Hepatocyte (in vitro differentiated cells): ENCODE results near the gene C6orf132. TPM values are rescaled to one million over a fixed set of nuclear protein-coding genes. Genes with fewer than 3 reads are reported as not detected.

Experiments used
- DNase-seq: peaks from one replicate; pipeline ENCODE4 v3.0.0-alpha.2; 2016; ENCODE audit warnings: low spot score
- H2AFZ ChIP-seq: fragments of 200-600 bp; sonication (generic); 2 replicates; pipeline ENCODE4 v1.6.0; 2016; ENCODE audit warnings: antibody characterized with exemption, mild to moderate bottlenecking
- H3K27ac ChIP-seq: fragments of 200-600 bp; sonication (generic); 2 replicates; pipeline ENCODE4 v1.5.1; 2016; ENCODE audit warnings: mild to moderate bottlenecking
- H3K27me3 ChIP-seq: fragments of 200-600 bp; sonication (generic); 2 replicates; pipeline ENCODE4 v1.6.1; 2016
- H3K36me3 ChIP-seq: fragments of 200-600 bp; sonication (generic); replicated peaks from 2 replicates; pipeline ENCODE4 v1.5.1; 2016; ENCODE audit warnings: low read depth; ENCODE audit not compliant: insufficient read depth
- H3K4me1 ChIP-seq: fragments of 200-600 bp; sonication (generic); 2 replicates; pipeline ENCODE4 v1.5.1; 2016; ENCODE audit warnings: mild to moderate bottlenecking, moderate library complexity; ENCODE audit not compliant: insufficient read depth
- H3K4me2 ChIP-seq: fragments of 200-600 bp; sonication (generic); 2 replicates; pipeline ENCODE4 v1.6.0; 2016
- H3K4me3 ChIP-seq: fragments of 200-600 bp; sonication (generic); 2 replicates; pipeline ENCODE4 v1.5.1; 2016; ENCODE audit warnings: mild to moderate bottlenecking
- H3K79me2 ChIP-seq: fragments of 200-600 bp; sonication (generic); 2 replicates; pipeline ENCODE4 v1.6.0; 2017; ENCODE audit warnings: mild to moderate bottlenecking
- H3K9me2 ChIP-seq: fragments of 200-600 bp; sonication (generic); replicated peaks from 2 replicates; pipeline ENCODE4 v1.6.0; 2017; ENCODE audit warnings: mild to moderate bottlenecking; ENCODE audit not compliant: insufficient read depth
- H3K9me3 ChIP-seq: fragments of 200-600 bp; sonication (generic); 2 replicates; pipeline ENCODE4 v1.5.1; 2016; ENCODE audit warnings: low read depth, mild to moderate bottlenecking
- H4K20me1 ChIP-seq: fragments of 200-600 bp; sonication (generic); 2 replicates; pipeline ENCODE4 v1.6.0; 2016; ENCODE audit warnings: mild to moderate bottlenecking; ENCODE audit not compliant: insufficient read depth, poor library complexity, severe bottlenecking
- CTCF ChIP-seq: fragments of 200-600 bp; sonication (generic); IDR thresholded peaks from 2 replicates; pipeline ENCODE4 v1.5.1; 2016; ENCODE audit warnings: antibody characterized with exemption, mild to moderate bottlenecking; ENCODE audit not compliant: poor library complexity
- EZH2 ChIP-seq: fragments of 200-600 bp; sonication (generic); IDR thresholded peaks from 2 replicates; pipeline ENCODE4 v1.6.1; 2016; ENCODE audit warnings: antibody characterized with exemption, mild to moderate bottlenecking, borderline replicate concordance
- EZH2phosphoT487 ChIP-seq: fragments of 200-600 bp; sonication (generic); IDR thresholded peaks from one replicate; pipeline ENCODE4 v1.6.1; 2018; ENCODE audit warnings: antibody characterized with exemption, mild to moderate bottlenecking, low read depth, moderate library complexity; ENCODE audit not compliant: unreplicated experiment, severe bottlenecking
- WGBS: methylation state at CpG from one replicate; pipeline ENCODE4 v1.1.6; 2016; ENCODE audit warnings: low lambda C conversion rate; ENCODE audit errors: missing lambda C conversion rate; 5-methylcytosine and 5-hydroxymethylcytosine counted together
- polyA plus RNA-seq: library from polyadenylated mRNA; unstranded; fragments of >200 nt; fragmentation: Nextera tagmentation; extraction: Ambion mirVana; gene quantifications from 2 replicates; pipeline ENCODE4 v1.2.1, GENCODE V29; 2016
- total RNA-seq: library from RNA; depleted of rRNA; stranded (reverse); fragments of >200 nt; gene quantifications from 2 replicates; pipeline ENCODE4 v1.2.3, GENCODE V29; 2014

C6orf132 gene
- total and polyA plus RNA-seq, 2 experiments from 2014 or later: 10.5 to 12.5 TPM

- Histone ChIP-seq H3K27me3 (no peaks in the 10 kb centered on the region), H3K9me3 (no peaks in the 10 kb centered on the region), H4K20me1 (no peaks in the 10 kb centered on the region), H3K79me2 (peaks cover 42% of the 10 kb centered on the region), H3K4me2 (peak overlapping the region; percentile 87), H3K4me1 (peaks cover 56% of the 10 kb centered on the region), H3K9me2 (no peaks in the 10 kb centered on the region), H3K27ac (peak overlapping the region; percentile 96), H3K4me3 (peak overlapping the region; percentile 93), H3K36me3 (no peaks in the 10 kb centered on the region), H2AFZ (no peak overlapping the region)
- 54% methylated on average over 9 of the region's 9 CpGs for WGBS
- DNase-seq: no peak
- TF ChIP-seq EZH2: no peak
Observed at GRCh38 chr6:42140756-42141602, 1.4 kb downstream of the C6orf132 start.

GRCh38 chr6:42140032-42140431 lies 2.4 kb downstream of the C6orf132 start:
- Histone ChIP-seq H3K9me2 (no peaks in the 10 kb centered on the region), H3K4me1 (peaks cover 56% of the 10 kb centered on the region), H2AFZ (no peak overlapping the region), H3K36me3 (no peaks in the 10 kb centered on the region), H3K9me3 (no peaks in the 10 kb centered on the region), H3K4me3 (no peak overlapping the region), H3K4me2 (peak overlapping the region; percentile 87), H3K27ac (peak overlapping the region; percentile 96), H4K20me1 (no peaks in the 10 kb centered on the region), H3K27me3 (no peaks in the 10 kb centered on the region), H3K79me2 (peaks cover 51% of the 10 kb centered on the region)
- WGBS: 71% methylated on average over 5 of the region's 5 CpGs
- DNase-seq: peak; percentile 74
- TF ChIP-seq EZH2 (no peak), CTCF (no peak), EZH2phosphoT487 (no peak)

GRCh38 chr6:42138630-42139619 lies 3.5 kb downstream of the C6orf132 start:
- Histone ChIP-seq H3K27ac (peak overlapping the region; percentile 96), H3K4me1 (peaks cover 56% of the 10 kb centered on the region), H3K36me3 (no peaks in the 10 kb centered on the region), H2AFZ (no peak overlapping the region), H3K9me2 (no peaks in the 10 kb centered on the region), H3K4me2 (peak overlapping the region; percentile 87), H3K9me3 (no peaks in the 10 kb centered on the region), H3K27me3 (no peaks in the 10 kb centered on the region), H3K79me2 (peaks cover 61% of the 10 kb centered on the region), H3K4me3 (no peak overlapping the region), H4K20me1 (no peaks in the 10 kb centered on the region)
- TF ChIP-seq EZH2: no peak
- no peak for TF ChIP-seq EZH2phosphoT487
- no peak for TF ChIP-seq CTCF
- WGBS: 30% methylated on average over 9 of the region's 9 CpGs
- DNase-seq: no peak

- Histone ChIP-seq H3K27ac (peak overlapping the region; percentile 96), H3K79me2 (peaks cover 62% of the 10 kb centered on the region), H3K9me2 (no peaks in the 10 kb centered on the region), H3K4me2 (peak overlapping the region; percentile 87), H3K4me3 (no peak overlapping the region), H3K27me3 (no peaks in the 10 kb centered on the region), H2AFZ (no peak overlapping the region), H3K36me3 (no peaks in the 10 kb centered on the region), H3K9me3 (no peaks in the 10 kb centered on the region), H3K4me1 (peaks cover 56% of the 10 kb centered on the region), H4K20me1 (no peaks in the 10 kb centered on the region)
- WGBS: 95% methylated on average over 6 of the region's 6 CpGs
- TF ChIP-seq EZH2phosphoT487 (no peak), EZH2 (no peak), CTCF (no peak)
- no peak for DNase-seq
Observed at GRCh38 chr6:42138190-42138589, 4.2 kb downstream of the C6orf132 start.
